Right renal cortex interstitium (tissue), 3 donors: Measurements from ENCODE around the gene KRTAP9-8. TPM values are rescaled to one million over a fixed set of nuclear protein-coding genes. Genes with fewer than 3 reads are reported as not detected.
"Not testable (repeated sequence)": the region's sequence is repeated elsewhere in the genome, so short reads cannot be mapped to it uniquely, and the experiment has no call there.

Source experiments
- DNase-seq, 3 donors: peaks; one replicate each; pipeline ENCODE4 v3.0.0-alpha.2; 2013; ENCODE audit warnings: low read depth in 3 of 3, low spot score in 2 of 3
- polyA plus RNA-seq, 3 donors: library from polyadenylated mRNA; unstranded; fragments of 120-200 nt; gene quantifications; one replicate each; pipeline ENCODE4 v1.2.1, GENCODE V29; 2013; ENCODE audit not compliant: insufficient read length in 3 of 3

The KRTAP9-8 gene
- polyA plus RNA-seq, 3 donors = not detected

GRCh38 chr17:41255381-41256290, 17.8 kb downstream of the KRTAP9-8 start, which contains the start of gene KRTAP9-9:
Gene KRTAP9-9 (plus strand): TSS chr17:41255384.
- not testable (repeated sequence) for DNase-seq

GRCh38 chr17:41256291-41256685, 18.5 kb downstream of the KRTAP9-8 start:
- no peak for DNase-seq

- DNase-seq = no peak
These were observed 20.6 kb downstream of the KRTAP9-8 start for GRCh38 chr17:41258406-41258805.

- no peak for DNase-seq
These were observed 25.4 kb downstream of the KRTAP9-8 start for GRCh38 chr17:41263212-41263611.

- DNase-seq = no peak
These were observed 26.8 kb downstream of the KRTAP9-8 start for GRCh38 chr17:41264599-41264998.

DNA sequence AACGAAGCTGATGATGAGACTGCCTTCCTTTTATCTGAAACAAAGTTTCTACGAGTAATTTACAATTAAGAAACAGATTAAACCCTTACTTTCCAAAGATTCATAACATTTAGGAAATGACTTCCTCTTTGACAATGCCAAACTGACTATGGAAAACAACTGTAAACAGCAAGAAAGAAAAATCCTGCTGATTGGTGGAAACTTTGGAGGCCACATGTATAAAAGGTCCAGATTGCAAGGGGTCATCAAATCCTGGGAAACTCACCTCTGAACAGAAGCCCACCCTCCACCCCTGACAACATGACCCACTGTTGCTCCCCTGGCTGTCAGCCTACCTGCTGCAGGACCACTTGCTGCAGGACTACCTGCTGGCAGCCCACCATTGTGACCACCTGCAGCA, 27.3 kb downstream of the KRTAP9-8 start, which contains the start of gene KRTAP9-6:
TSS of gene KRTAP9-6 (plus strand) at position 301 of the 400 bp plus-strand sequence. CDS start at position 301, 0 bp downstream.
- no peak for DNase-seq

DNA sequence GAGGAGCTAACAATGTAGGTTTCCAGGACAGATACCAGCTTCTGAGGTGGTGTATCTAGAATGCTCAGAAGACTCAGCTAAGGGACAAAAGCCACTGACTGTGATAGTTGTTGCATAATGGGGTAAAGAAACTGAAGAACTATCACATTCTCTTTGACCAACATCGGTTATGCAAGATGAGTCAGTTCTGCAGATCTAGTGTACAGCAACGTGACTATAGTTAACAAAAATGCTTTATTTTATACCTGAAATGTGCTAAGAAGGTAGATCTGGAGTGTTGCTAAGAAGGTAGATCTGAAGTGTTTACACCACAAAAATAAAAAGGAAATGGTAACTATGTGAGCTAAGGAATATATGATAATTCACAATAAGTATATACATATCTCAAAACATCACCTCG, 29.9 kb downstream of the KRTAP9-8 start:
- DNase-seq = no peak

DNA sequence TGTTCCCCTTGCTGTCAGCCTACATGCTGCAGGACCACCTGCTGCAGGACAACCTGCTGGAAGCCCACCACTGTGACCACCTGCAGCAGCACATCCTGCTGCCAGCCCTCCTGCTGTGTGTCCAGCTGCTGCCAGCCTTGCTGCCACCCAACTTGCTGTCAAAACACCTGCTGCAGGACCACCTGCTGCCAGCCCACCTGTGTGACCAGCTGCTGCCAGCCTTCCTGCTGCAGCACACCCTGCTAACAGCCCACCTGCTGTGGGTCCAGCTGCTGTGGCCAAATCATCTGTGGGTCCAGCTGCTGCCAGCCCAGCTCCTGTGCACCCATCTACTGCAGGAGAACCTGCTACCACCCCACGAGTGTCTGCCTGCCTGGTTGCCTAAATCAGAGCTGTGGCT, 33.5 kb downstream of the KRTAP9-8 start:
- not testable (repeated sequence) for DNase-seq

- DNase-seq = no peak
These were observed 34.1 kb downstream of the KRTAP9-8 start for GRCh38 chr17:41271858-41272257.

- DNase-seq = not testable (repeated sequence)
These were observed 37.9 kb downstream of the KRTAP9-8 start, which contains the start of gene KRTAP9-7 for GRCh38 chr17:41275648-41276190. Gene KRTAP9-7 (plus strand): TSS chr17:41275698. CDS start chr17:41275698, 0 bp downstream.

GRCh38 chr17:41278176-41278955, 40.6 kb downstream of the KRTAP9-8 start:
- DNase-seq = no peak

DNA sequence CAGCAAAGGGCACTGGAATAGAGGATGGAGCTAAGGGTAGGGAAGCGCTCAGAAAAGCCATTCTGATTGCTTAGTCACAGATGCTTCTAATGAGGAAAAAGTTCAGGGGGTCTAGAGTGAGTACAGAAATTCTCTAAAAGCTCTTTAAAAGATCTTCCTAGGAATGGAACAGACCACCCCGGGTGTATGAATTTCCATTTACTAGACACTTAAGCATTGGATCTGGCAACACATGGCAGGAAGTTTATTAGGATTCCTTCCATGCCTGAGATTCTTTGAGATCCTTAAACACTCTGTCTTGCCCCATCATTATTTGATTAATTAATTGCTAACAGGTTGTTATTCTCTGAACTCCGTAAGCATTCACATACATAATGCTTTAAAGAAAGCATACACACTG, 46.2 kb downstream of the KRTAP9-8 start:
- DNase-seq = no peak

GRCh38 chr17:41284546-41284945, 46.7 kb downstream of the KRTAP9-8 start:
- DNase-seq = no peak

DNA sequence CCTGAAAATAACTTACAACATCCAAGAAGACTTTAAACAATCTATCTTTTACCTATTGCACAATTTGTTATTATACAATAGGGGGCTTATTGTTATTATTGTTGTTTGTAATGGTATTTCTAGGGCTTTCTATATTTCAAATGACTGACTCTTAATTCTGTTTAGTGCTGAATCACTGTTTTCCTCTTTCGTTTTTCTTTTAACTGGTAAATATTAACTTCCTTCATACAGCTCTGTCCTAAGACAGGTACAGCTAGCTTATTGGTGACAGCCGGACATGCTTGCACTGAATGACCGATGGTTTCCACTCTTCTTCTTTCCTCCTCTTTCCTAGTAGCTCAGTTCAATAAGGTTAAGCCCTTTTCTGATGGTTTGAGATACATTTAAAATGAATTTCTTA, 49.3 kb downstream of the KRTAP9-8 start:
- no peak for DNase-seq

Other genes starting within 250 kb of the KRTAP9-8 start
- gene KRTAP3-3, start 243.8 kb upstream of the KRTAP9-8 start, polyA plus RNA-seq = not detected
- not detected for gene KRTAP3-2, start 238.1 kb upstream of the KRTAP9-8 start, polyA plus RNA-seq
- gene KRTAP3-1, start 228.9 kb upstream of the KRTAP9-8 start, polyA plus RNA-seq = not detected
- gene KRTAP1-5, start 210.8 kb upstream of the KRTAP9-8 start, polyA plus RNA-seq = not detected
- gene KRTAP1-4, start 207.8 kb upstream of the KRTAP9-8 start, polyA plus RNA-seq = not detected
- not detected for gene KRTAP1-3, start 203.1 kb upstream of the KRTAP9-8 start, polyA plus RNA-seq
- gene KRTAP1-1, start 196.5 kb upstream of the KRTAP9-8 start, polyA plus RNA-seq = not detected
- gene KRTAP2-1, start 190.7 kb upstream of the KRTAP9-8 start, polyA plus RNA-seq = not detected
- not detected for gene KRTAP2-2, start 182.8 kb upstream of the KRTAP9-8 start, polyA plus RNA-seq
- gene KRTAP2-3, start 177.9 kb upstream of the KRTAP9-8 start, polyA plus RNA-seq = not detected
- gene KRTAP2-4, start 172.1 kb upstream of the KRTAP9-8 start, polyA plus RNA-seq = not detected
- not detected for gene KRTAP4-7, start 153.8 kb upstream of the KRTAP9-8 start, polyA plus RNA-seq
- gene KRTAP4-8, start 139.9 kb upstream of the KRTAP9-8 start, polyA plus RNA-seq = not detected
- not detected for gene KRTAP4-16, start 135.8 kb upstream of the KRTAP9-8 start, polyA plus RNA-seq
- not detected for gene KRTAP4-9, start 132.6 kb upstream of the KRTAP9-8 start, polyA plus RNA-seq
- not detected for gene KRTAP4-11, start 119.6 kb upstream of the KRTAP9-8 start, polyA plus RNA-seq
- gene KRTAP4-12, start 113.8 kb upstream of the KRTAP9-8 start, polyA plus RNA-seq = not detected
- not detected for gene KRTAP4-6, start 97.5 kb upstream of the KRTAP9-8 start, polyA plus RNA-seq
- gene KRTAP4-5, start 88.2 kb upstream of the KRTAP9-8 start, polyA plus RNA-seq = not detected
- not detected for gene KRTAP4-4, start 77.3 kb upstream of the KRTAP9-8 start, polyA plus RNA-seq
- gene KRTAP4-3, start 69.8 kb upstream of the KRTAP9-8 start, polyA plus RNA-seq = not detected
- gene KRTAP4-2, start 59.8 kb upstream of the KRTAP9-8 start, polyA plus RNA-seq = not detected
- gene KRTAP4-1, start 53.1 kb upstream of the KRTAP9-8 start, polyA plus RNA-seq = not detected
- not detected for gene KRTAP9-1, start 48.1 kb upstream of the KRTAP9-8 start, polyA plus RNA-seq
- gene KRTAP9-2, start 11.4 kb upstream of the KRTAP9-8 start, polyA plus RNA-seq = not detected
- gene KRTAP9-3, start 5.5 kb upstream of the KRTAP9-8 start, polyA plus RNA-seq = not detected
- gene KRTAP9-4, start 11.7 kb downstream of the KRTAP9-8 start, polyA plus RNA-seq = not detected
- not detected for gene KRTAP9-9, start 17.4 kb downstream of the KRTAP9-8 start, polyA plus RNA-seq
- gene KRTAP9-6, start 27.4 kb downstream of the KRTAP9-8 start, polyA plus RNA-seq = under 1 TPM; 0.10 to 0.14 (median 0.11) TPM
- gene KRTAP9-7, start 37.7 kb downstream of the KRTAP9-8 start, polyA plus RNA-seq = not detected
- not detected for gene KRTAP29-1, start 64.9 kb downstream of the KRTAP9-8 start, polyA plus RNA-seq
- gene KRTAP16-1, start 71.3 kb downstream of the KRTAP9-8 start, polyA plus RNA-seq = not detected
- not detected for gene KRTAP17-1, start 77.7 kb downstream of the KRTAP9-8 start, polyA plus RNA-seq
- gene KRT33A, start 112.8 kb downstream of the KRTAP9-8 start, polyA plus RNA-seq = not detected
- not detected for gene KRT33B, start 131.8 kb downstream of the KRTAP9-8 start, polyA plus RNA-seq
- not detected for gene KRT34, start 144.3 kb downstream of the KRTAP9-8 start, polyA plus RNA-seq
- not detected for gene KRT31, start 159.6 kb downstream of the KRTAP9-8 start, polyA plus RNA-seq
- not detected for gene KRT37, start 186.6 kb downstream of the KRTAP9-8 start, polyA plus RNA-seq
- not detected for gene KRT38, start 203.0 kb downstream of the KRTAP9-8 start, polyA plus RNA-seq
- not detected for gene KRT32, start 229.4 kb downstream of the KRTAP9-8 start, polyA plus RNA-seq
- under 1 TPM in 1 of 3 donors, not detected in 2; 0.10 TPM for gene KRT35, start 243.2 kb downstream of the KRTAP9-8 start, polyA plus RNA-seq